Measurements from ENCODE around the gene ATP8A2. TPM values are rescaled to one million over a fixed set of nuclear protein-coding genes. Genes with fewer than 3 reads are reported as not detected.

ATP8A2 gene
- total RNA-seq, 1 experiment from 2014 or later = not detected

DNA sequence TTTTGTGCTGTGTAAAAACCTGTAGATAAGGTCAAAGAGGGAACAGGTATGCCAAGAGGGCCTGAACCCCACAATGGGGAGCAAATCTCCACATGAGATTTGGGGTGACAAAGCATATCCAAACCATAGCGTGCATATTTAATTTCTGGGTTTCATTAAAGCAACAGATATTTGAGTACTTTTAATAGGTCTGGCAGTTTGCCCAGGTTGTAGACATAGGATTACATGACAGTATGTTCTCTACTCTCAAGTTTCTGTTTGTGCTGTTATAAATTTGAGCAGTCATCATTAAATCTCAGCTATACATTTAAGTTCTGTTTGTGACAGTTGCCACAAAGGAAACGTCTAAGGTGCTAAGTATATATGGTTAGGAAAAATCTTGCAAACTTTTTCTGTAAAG lies 236.4 kb downstream of the ATP8A2 start:
- DNase-seq = no peak

GRCh38 chr13:25616674-25617073 lies 244.9 kb downstream of the ATP8A2 start:
- Histone ChIP-seq H3K27me3 (peaks cover 9% of the 10 kb centered on the region), H3K4me3 (no peak overlapping the region), H3K36me3 (no peaks in the 10 kb centered on the region), H3K9me3 (no peaks in the 10 kb centered on the region; the same call in 1 of the 2 replicates)
- DNase-seq = no peak

More for the DNA sequence above, 236.4 kb downstream of the ATP8A2 start:
- H3K9me3 ChIP-seq = no peaks in the 10 kb centered on the region
- no peak overlapping the region for H3K4me3 ChIP-seq
- H3K36me3 ChIP-seq = no peaks in the 10 kb centered on the region
- peaks cover 8% of the 10 kb centered on the region; the same call in 1 of the 2 replicates for H3K27me3 ChIP-seq

GRCh38 chr13:25619897-25620296 lies 248.1 kb downstream of the ATP8A2 start:
- no peak overlapping the region for H3K4me3 ChIP-seq
- H3K27me3 ChIP-seq = peaks cover 13% of the 10 kb centered on the region
- H3K36me3 ChIP-seq = no peaks in the 10 kb centered on the region
- no peaks in the 10 kb centered on the region for H3K9me3 ChIP-seq
- DNase-seq = no peak

- Histone ChIP-seq H3K36me3 (no peaks in the 10 kb centered on the region), H3K27me3 (peaks cover 10% of the 10 kb centered on the region)
Measured at GRCh38 chr13:25625414-25625813, 253.6 kb downstream of the ATP8A2 start.

GRCh38 chr13:25630329-25630900 lies 258.6 kb downstream of the ATP8A2 start:
- Histone ChIP-seq H3K4me3 (no peak overlapping the region), H3K27me3 (no peaks in the 10 kb centered on the region), H3K9me3 (no peaks in the 10 kb centered on the region), H3K36me3 (no peaks in the 10 kb centered on the region)
- no peak for DNase-seq

More at GRCh38 chr13:25625414-25625813, 253.6 kb downstream of the ATP8A2 start:
- no peaks in the 10 kb centered on the region for H3K9me3 ChIP-seq
- H3K4me3 ChIP-seq = no peak overlapping the region
- DNase-seq = no peak

DNA sequence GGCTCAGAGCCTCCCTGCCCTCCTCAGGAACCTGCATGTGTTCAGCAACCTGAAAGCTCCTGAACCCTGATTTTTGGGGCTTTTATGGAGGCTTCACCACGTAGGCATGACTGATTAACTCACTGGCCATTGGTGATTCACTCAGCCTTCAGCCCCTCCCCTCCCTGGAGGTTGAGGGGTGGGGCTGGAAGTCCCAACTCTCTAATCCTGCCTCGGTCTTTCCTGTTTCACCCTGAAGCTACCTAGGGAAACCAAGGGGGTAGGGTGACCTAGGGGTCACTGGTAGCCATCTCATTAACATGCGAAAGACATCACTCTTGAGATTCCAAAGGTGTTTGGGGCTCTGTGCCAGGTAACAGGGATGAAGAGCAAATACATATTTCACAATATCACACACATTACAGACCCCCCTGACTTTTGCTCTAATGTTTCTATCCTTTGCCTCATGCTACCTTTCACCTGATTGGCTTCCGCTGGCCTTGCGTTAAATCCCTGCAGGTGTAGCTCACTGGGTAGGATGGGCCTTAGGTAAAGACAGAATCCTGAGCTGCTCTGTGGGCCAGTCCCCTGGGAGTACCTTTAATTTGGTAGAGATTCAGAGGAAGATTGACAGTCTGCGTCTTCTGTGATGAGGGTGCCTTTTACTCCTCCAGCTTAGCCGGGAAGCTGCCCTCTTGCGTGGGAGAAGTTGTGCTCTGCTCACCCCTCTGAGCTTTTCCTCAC lies 260.6 kb downstream of the ATP8A2 start:
- DNase-seq = no peak
- no peaks in the 10 kb centered on the region for H3K27me3 ChIP-seq
- no peak overlapping the region for H3K4me3 ChIP-seq
- no peaks in the 10 kb centered on the region for H3K9me3 ChIP-seq
- no peaks in the 10 kb centered on the region for H3K36me3 ChIP-seq

- no peak for DNase-seq
- Histone ChIP-seq H3K4me3 (no peak overlapping the region), H3K36me3 (no peaks in the 10 kb centered on the region), H3K27me3 (no peaks in the 10 kb centered on the region), H3K9me3 (no peaks in the 10 kb centered on the region)
Measured at GRCh38 chr13:25633093-25633492, 261.3 kb downstream of the ATP8A2 start.

DNA sequence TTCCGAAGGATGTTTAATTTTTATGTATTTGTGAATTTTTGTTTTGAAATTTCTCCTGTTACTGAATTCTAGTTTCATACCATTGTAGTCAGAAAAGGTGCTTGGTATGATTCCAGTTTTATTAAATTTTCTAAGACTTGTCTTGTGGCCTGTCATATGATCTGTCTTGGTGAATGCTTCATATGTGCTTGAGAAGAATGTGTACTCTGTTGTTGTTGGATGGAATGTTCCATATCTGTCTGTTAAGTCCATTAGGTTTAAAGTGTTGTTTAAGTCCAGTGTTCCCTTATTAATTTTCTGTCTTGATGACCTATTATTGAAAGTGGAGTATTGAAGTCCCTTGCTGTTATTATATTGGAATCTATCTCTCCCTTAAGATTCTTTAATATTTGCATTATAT lies 273.9 kb downstream of the ATP8A2 start:
- Histone ChIP-seq H3K36me3 (no peaks in the 10 kb centered on the region), H3K9me3 (peaks cover 2% of the 10 kb centered on the region; the same call in 1 of the 2 replicates), H3K27me3 (no peaks in the 10 kb centered on the region), H3K4me3 (no peak overlapping the region)
- no peak for DNase-seq

GRCh38 chr13:25649001-25649633 lies 277.3 kb downstream of the ATP8A2 start:
- Histone ChIP-seq H3K4me3 (no peak overlapping the region), H3K36me3 (no peaks in the 10 kb centered on the region)

DNA sequence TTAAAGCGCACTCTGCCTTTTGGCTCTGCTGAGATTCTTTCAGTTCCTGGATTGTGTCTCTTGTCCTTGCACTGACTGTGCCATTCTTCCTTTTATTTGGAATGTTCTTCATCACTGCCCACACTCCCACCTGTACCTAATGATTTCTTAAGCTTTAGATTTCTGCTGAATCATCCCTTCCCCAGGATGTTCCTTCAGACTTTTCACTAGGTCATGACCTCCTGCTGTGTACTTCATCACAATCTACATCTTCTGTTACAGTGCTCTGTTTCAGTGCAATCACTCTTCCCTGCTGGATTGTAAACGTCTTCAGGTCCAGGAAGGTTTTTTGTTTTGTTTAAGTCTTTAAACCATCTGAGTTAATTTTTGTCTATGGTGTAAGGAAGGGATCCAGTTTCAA lies 281.0 kb downstream of the ATP8A2 start:
- no peak for DNase-seq
- H3K4me3 ChIP-seq = no peak overlapping the region
- H3K9me3 ChIP-seq = no peaks in the 10 kb centered on the region
- H3K36me3 ChIP-seq = no peaks in the 10 kb centered on the region
- no peaks in the 10 kb centered on the region for H3K27me3 ChIP-seq

More at GRCh38 chr13:25649001-25649633, 277.3 kb downstream of the ATP8A2 start:
- DNase-seq = no peak
- 0 out of 2 replicates have a peak, but pooled peaks cover 1% of the 10 kb centered on the region for H3K9me3 ChIP-seq
- no peaks in the 10 kb centered on the region for H3K27me3 ChIP-seq

DNA sequence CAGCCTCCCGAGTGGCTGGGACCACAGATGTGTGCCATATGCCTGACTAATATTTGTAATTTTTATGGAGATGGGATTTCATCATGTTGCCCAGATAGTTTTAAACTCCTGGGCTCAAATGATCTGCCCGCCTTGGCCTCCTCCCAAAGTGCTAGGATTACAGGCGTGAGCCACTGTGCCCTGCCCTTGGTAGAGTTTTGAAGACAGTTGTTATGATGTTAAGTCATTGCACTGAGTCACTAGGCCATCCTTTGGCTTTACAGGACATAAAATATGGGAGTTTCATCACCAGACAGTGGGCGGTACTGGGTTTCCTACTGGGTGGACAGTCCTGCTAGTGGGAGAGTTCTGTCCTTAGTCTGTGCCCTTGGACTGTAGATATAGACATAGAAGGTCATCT lies 282.5 kb downstream of the ATP8A2 start:
- DNase-seq = peak; percentile 53
- Histone ChIP-seq H3K27me3 (no peaks in the 10 kb centered on the region), H3K9me3 (no peaks in the 10 kb centered on the region), H3K36me3 (no peaks in the 10 kb centered on the region), H3K4me3 (no peak overlapping the region)

DNA sequence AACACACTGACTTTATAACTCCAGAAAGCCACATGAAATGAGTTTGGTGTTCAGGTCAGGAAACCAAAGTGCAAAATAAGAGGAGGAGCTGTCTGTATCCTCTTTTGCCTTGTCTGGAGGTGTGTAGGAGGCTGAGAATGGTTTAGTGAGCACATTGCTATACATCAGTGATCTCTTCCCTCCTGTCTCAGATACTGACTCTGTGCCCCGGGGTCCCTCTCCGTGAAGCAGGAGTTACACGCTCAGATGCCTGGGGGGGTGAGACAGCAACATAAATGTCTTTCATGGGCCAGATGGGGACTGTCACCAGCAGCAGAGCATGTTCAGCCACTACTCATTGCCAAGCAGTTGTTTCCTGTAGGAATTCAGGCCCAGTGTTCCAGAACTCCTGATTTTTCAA lies 285.4 kb downstream of the ATP8A2 start:
- no peaks in the 10 kb centered on the region for H3K27me3 ChIP-seq
- no peak overlapping the region for H3K4me3 ChIP-seq
- H3K9me3 ChIP-seq = no peaks in the 10 kb centered on the region
- H3K36me3 ChIP-seq = no peaks in the 10 kb centered on the region
- DNase-seq = no peak

- DNase-seq = no peak
- Histone ChIP-seq H3K36me3 (no peaks in the 10 kb centered on the region), H3K27me3 (no peaks in the 10 kb centered on the region), H3K4me3 (no peak overlapping the region), H3K9me3 (no peaks in the 10 kb centered on the region)
Measured at GRCh38 chr13:25659091-25659795, 287.5 kb downstream of the ATP8A2 start.

DNA sequence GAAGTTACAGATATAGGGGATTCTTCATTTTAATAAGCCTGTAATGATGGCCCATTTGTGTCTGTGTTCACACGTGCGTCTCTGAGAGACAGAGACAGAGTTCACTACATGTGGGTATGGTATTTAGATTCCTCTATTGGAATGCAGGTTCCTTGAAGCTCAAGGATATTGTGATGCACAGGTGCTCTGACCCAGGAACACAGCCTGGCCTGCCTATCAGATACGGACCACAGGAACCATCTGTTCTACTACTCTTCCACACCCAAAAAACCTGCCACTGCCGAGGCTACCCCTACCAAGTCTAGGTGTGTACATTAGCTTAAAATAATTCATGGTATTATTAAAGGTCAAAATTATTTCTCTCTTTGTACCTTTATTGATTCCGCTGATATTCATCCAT lies 289.2 kb downstream of the ATP8A2 start:
- Histone ChIP-seq H3K4me3 (no peak overlapping the region), H3K27me3 (no peaks in the 10 kb centered on the region), H3K9me3 (no peaks in the 10 kb centered on the region), H3K36me3 (no peaks in the 10 kb centered on the region)
- no peak for DNase-seq

GRCh38 chr13:25662516-25662915 lies 290.7 kb downstream of the ATP8A2 start:
- no peaks in the 10 kb centered on the region for H3K27me3 ChIP-seq
- H3K9me3 ChIP-seq = peaks cover 2% of the 10 kb centered on the region; the same call in 1 of the 2 replicates
- DNase-seq = no peak
- no peaks in the 10 kb centered on the region for H3K36me3 ChIP-seq
- H3K4me3 ChIP-seq = no peak overlapping the region

- peaks cover 3% of the 10 kb centered on the region; the same call in 1 of the 2 replicates for H3K27me3 ChIP-seq
- no peak for DNase-seq
- H3K9me3 ChIP-seq = peaks cover 6% of the 10 kb centered on the region; the same call in 1 of the 2 replicates
- no peak overlapping the region for H3K4me3 ChIP-seq
- H3K36me3 ChIP-seq = no peaks in the 10 kb centered on the region
Measured at GRCh38 chr13:25668345-25668744, 296.6 kb downstream of the ATP8A2 start.

DNA sequence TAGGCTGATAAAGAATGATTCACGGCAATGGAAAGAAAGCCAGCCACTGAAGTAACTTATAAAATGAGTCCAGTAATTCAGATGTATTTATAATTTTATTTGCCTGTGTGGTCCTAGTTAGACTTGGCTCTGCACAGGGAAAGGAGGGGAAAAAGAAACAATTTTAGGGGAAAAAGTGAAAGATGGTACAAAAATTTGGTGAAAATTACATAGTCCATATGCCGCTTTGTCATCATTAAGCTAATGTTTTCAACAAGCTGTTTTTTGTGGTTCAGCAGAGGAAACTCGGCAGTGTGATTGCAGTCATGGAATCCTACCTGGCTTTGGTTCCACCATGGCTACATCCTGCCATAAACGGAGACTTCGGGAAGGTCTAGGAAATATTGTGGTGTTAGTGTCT lies 301.9 kb downstream of the ATP8A2 start:
- Histone ChIP-seq H3K36me3 (no peaks in the 10 kb centered on the region), H3K27me3 (peaks cover 14% of the 10 kb centered on the region), H3K9me3 (peaks cover 2% of the 10 kb centered on the region; the same call in 1 of the 2 replicates), H3K4me3 (no peak overlapping the region)
- no peak for DNase-seq

All from MG63 (cell line).